Activated B cell treated with CpG ODN at 0.5 μM for 24 hours (primary cell): ENCODE results near the gene BPHL. TPM values are rescaled to one million over a fixed set of nuclear protein-coding genes. Genes with fewer than 3 reads are reported as not detected.

Source experiments
- ATAC-seq: fragments of 200-7000 bp; cut with Tn5 transposase; one replicate; pipeline ENCODE4 v1.10.0; 2021; ENCODE audit warnings: low read depth, mild to moderate bottlenecking, moderate library complexity
- CTCF ChIA-PET: fragments of 350-600 bp; sonication (Branson Sonifier 250); formaldehyde crosslinking; loops from one replicate; lab custom pipeline; 2021; ENCODE audit warnings: antibody characterized with exemption; lab: Charles Lee
- POLR2A ChIA-PET: fragments of 350-600 bp; sonication (Branson Sonifier 250); formaldehyde crosslinking; loops from one replicate; lab custom pipeline; 2021; ENCODE audit warnings: antibody characterized with exemption; lab: Charles Lee
- DNase-seq: peaks from one replicate; pipeline ENCODE4 v3.0.0; 2022
- H3K27ac Mint-ChIP-seq: one replicate; pipeline ENCODE4 v1.8.0; 2020; ENCODE audit warnings: mixed read lengths
- H3K27me3 Mint-ChIP-seq: one replicate; pipeline ENCODE4 v1.8.0; 2021; ENCODE audit warnings: mixed read lengths
- H3K36me3 Mint-ChIP-seq: one replicate; pipeline ENCODE4 v1.8.0; 2021; ENCODE audit warnings: low read depth, mixed read lengths
- H3K4me1 Mint-ChIP-seq: one replicate; pipeline ENCODE4 v1.8.0; 2021; ENCODE audit warnings: mixed read lengths
- H3K4me3 Mint-ChIP-seq: one replicate; pipeline ENCODE4 v1.8.0; 2020; ENCODE audit warnings: mild to moderate bottlenecking, mixed read lengths
- H3K9me3 Mint-ChIP-seq: one replicate; pipeline ENCODE4 v1.8.0; 2020; ENCODE audit warnings: mixed read lengths
- CTCF ChIP-seq: fragments of 200-600 bp; IDR thresholded peaks from one replicate; pipeline ENCODE4 v1.8.0; 2022; ENCODE audit warnings: antibody characterized with exemption, mild to moderate bottlenecking
- intact Hi-C: fragments of 100-400 bp; cut with micrococcal nuclease; formaldehyde crosslinking; loops from one replicate; pipeline ENCODE4 v1.15.1; 2024
- total RNA-seq: library from RNA; stranded (reverse); gene quantifications from 2 replicates; pipeline ENCODE4 v1.2.3, GENCODE V29; 2022

The BPHL gene
- total RNA-seq, 1 donor from 2014 or later, result 10.5 TPM

GRCh38 chr6:3086282-3086946, 32.1 kb upstream of the BPHL start:
- TF ChIP-seq CTCF, result no peak
- H3K9me3 Mint-ChIP-seq, result no peaks in the 10 kb centered on the region
- no peaks in the 10 kb centered on the region for H3K27me3 Mint-ChIP-seq
- no peaks in the 10 kb centered on the region for H3K4me1 Mint-ChIP-seq
- CTCF ChIA-PET, result no interaction called here
- intact Hi-C loops, result no loop called here
- no peak overlapping the region for H3K27ac Mint-ChIP-seq
- H3K36me3 Mint-ChIP-seq, result peaks cover 79% of the 10 kb centered on the region
- no peak overlapping the region for H3K4me3 Mint-ChIP-seq
- ATAC-seq (no peak), DNase-seq (no peak)
- POLR2A ChIA-PET, result no interaction called here

GRCh38 chr6:3088446-3088845, 30.1 kb upstream of the BPHL start:
- ATAC-seq, result no peak
- no peak overlapping the region for H3K4me3 Mint-ChIP-seq
- no peak for DNase-seq

GRCh38 chr6:3088968-3089367, 29.5 kb upstream of the BPHL start:
- ChIA-PET POLR2A (no interaction called here), CTCF (no interaction called here)
- TF ChIP-seq CTCF, result no peak
- intact Hi-C loops, result no loop called here
- no peaks in the 10 kb centered on the region for H3K9me3 Mint-ChIP-seq
- peaks cover 58% of the 10 kb centered on the region for H3K36me3 Mint-ChIP-seq
- H3K27ac Mint-ChIP-seq, result no peak overlapping the region
- no peak for DNase-seq
- no peaks in the 10 kb centered on the region for H3K27me3 Mint-ChIP-seq
- H3K4me1 Mint-ChIP-seq, result no peaks in the 10 kb centered on the region
- no peak overlapping the region for H3K4me3 Mint-ChIP-seq
- ATAC-seq, result no peak

More at GRCh38 chr6:3088446-3088845, 30.1 kb upstream of the BPHL start:
- H3K27me3 Mint-ChIP-seq, result no peaks in the 10 kb centered on the region
- no peak overlapping the region for H3K27ac Mint-ChIP-seq
- ChIA-PET POLR2A (no interaction called here), CTCF (no interaction called here)
- H3K9me3 Mint-ChIP-seq, result no peaks in the 10 kb centered on the region
- H3K36me3 Mint-ChIP-seq, result peaks cover 62% of the 10 kb centered on the region
- intact Hi-C loops, result no loop called here
- H3K4me1 Mint-ChIP-seq, result no peaks in the 10 kb centered on the region
- TF ChIP-seq CTCF, result no peak

GRCh38 chr6:3090013-3090412, 28.5 kb upstream of the BPHL start:
- H3K4me1 Mint-ChIP-seq, result no peaks in the 10 kb centered on the region
- H3K27ac Mint-ChIP-seq, result no peak overlapping the region
- ChIA-PET CTCF (no interaction called here), POLR2A (no interaction called here)
- peaks cover 51% of the 10 kb centered on the region for H3K36me3 Mint-ChIP-seq
- intact Hi-C loops, result no loop called here
- no peak overlapping the region for H3K4me3 Mint-ChIP-seq
- no peaks in the 10 kb centered on the region for H3K9me3 Mint-ChIP-seq
- TF ChIP-seq CTCF, result no peak
- H3K27me3 Mint-ChIP-seq, result no peaks in the 10 kb centered on the region
- no peak for ATAC-seq
- no peak for DNase-seq

DNA sequence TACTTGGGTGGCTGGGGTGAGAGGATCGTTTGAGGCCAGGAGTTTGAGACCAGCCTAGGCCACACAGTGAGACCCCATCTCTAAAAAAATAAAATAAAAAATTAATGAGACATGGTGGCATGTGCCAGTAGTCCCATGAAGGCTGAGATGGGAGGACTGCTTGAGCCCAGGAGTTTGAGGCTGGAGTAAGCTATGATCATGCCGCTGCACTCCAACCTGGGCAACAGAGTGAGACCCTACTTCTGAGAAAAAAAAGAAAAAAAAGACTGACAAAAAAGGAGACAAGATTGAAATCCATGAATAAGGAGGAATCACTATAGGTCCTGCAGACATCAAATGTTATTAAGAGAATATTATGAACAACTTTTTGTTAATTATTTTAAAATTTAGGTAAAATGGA, 23.7 kb upstream of the BPHL start:
- Mint-ChIP-seq H3K27ac (no peak overlapping the region), H3K4me1 (no peaks in the 10 kb centered on the region), H3K36me3 (peaks cover 47% of the 10 kb centered on the region), H3K9me3 (no peaks in the 10 kb centered on the region), H3K4me3 (no peak overlapping the region), H3K27me3 (no peaks in the 10 kb centered on the region)
- no peak for ATAC-seq
- ChIA-PET POLR2A (no interaction called here), CTCF (no interaction called here)
- DNase-seq, result no peak
- intact Hi-C loops, result no loop called here
- TF ChIP-seq CTCF, result no peak
